HCT116 (cell line): Measurements from ENCODE around the gene SCFD2.
"Not testable (repeated sequence)": the region's sequence is repeated elsewhere in the genome, so short reads cannot be mapped to it uniquely, and the experiment has no call there.

Experiments
- EZH2phosphoT487 ChIP-seq: fragments of 200-600 bp; IDR thresholded peaks from 2 replicates; pipeline ENCODE4 v1.6.1; 2018; ENCODE audit warnings: antibody characterized with exemption, borderline replicate concordance
- FOSL1 ChIP-seq: IDR thresholded peaks from 2 replicates; pipeline ENCODE4 v1.6.1; 2012; ENCODE audit warnings: low read depth
- POLR2A ChIP-seq: IDR thresholded peaks from 2 replicates; pipeline ENCODE4 v1.7.0; 2011; ENCODE audit warnings: borderline replicate concordance; ENCODE audit not compliant: insufficient read depth, insufficient read length; ENCODE audit errors: extremely low read depth
- POLR2AphosphoS5 ChIP-seq: IDR thresholded peaks from 2 replicates; pipeline ENCODE4 v1.6.1; 2011; ENCODE audit warnings: mild to moderate bottlenecking, low read depth, low read length, moderate library complexity
- TF ChIP-seq, protein P1 (sequence below), 3 experiments: fragments of 200-600 bp in 1 of 3; sonication (generic) in 1 of 3; IDR thresholded peaks in 2 of 3; conservative IDR thresholded peaks in 1 of 3; 2 replicates each; pipeline ENCODE4 v1.5.1; 2012 to 2017; ENCODE audit warnings: low read depth in 2 of 3, low read length in 2 of 3, antibody characterized with exemption in 1 of 3, borderline replicate concordance in 1 of 3, control low read depth in 1 of 3, mild to moderate bottlenecking in 1 of 3, mixed read lengths in 1 of 3, mixed run types in 1 of 3, moderate library complexity in 1 of 3; ENCODE audit not compliant: insufficient read depth in 1 of 3
- TF ChIP-seq, protein P2 (sequence below): IDR thresholded peaks from 2 replicates; pipeline ENCODE4 v1.6.1; 2012; ENCODE audit warnings: low read depth
- TF ChIP-seq, protein P3 (sequence below): IDR thresholded peaks from 2 replicates; pipeline ENCODE4 v1.6.1; 2012

DNA sequence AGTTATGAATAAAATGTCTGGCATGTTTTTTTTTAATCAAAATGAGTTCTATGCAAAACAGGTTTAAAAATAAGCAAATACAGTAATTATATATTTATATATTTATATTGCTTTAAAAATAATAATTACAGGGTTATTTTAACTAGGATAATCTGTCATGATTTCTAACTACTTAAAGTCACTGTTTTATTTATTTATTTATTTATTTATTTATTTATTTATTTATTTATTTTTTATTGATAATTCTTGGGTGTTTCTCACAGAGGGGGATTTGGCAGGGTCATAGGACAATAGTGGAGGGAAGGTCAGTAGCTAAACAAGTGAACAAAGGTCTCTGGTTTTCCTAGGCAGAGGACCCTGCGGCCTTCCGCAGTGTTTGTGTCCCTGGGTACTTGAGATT, 129.2 kb downstream of the SCFD2 start:
- not testable (repeated sequence) for TF ChIP-seq POLR2AphosphoS5, POLR2A, EZH2phosphoT487, FOSL1
- TF ChIP-seq, protein P1, sequence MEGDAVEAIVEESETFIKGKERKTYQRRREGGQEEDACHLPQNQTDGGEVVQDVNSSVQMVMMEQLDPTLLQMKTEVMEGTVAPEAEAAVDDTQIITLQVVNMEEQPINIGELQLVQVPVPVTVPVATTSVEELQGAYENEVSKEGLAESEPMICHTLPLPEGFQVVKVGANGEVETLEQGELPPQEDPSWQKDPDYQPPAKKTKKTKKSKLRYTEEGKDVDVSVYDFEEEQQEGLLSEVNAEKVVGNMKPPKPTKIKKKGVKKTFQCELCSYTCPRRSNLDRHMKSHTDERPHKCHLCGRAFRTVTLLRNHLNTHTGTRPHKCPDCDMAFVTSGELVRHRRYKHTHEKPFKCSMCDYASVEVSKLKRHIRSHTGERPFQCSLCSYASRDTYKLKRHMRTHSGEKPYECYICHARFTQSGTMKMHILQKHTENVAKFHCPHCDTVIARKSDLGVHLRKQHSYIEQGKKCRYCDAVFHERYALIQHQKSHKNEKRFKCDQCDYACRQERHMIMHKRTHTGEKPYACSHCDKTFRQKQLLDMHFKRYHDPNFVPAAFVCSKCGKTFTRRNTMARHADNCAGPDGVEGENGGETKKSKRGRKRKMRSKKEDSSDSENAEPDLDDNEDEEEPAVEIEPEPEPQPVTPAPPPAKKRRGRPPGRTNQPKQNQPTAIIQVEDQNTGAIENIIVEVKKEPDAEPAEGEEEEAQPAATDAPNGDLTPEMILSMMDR (IDR thresholded peaks at IDR 0.05 in 2 of 3, conservative IDR thresholded peaks at IDR 0.05 in 1 of 3; ENCODE audit: borderline replicate concordance in 1 of 3, insufficient read depth in 1 of 3, low read depth in 2 of 3, low read length in 2 of 3): not testable (repeated sequence)
- TF ChIP-seq, protein P2, sequence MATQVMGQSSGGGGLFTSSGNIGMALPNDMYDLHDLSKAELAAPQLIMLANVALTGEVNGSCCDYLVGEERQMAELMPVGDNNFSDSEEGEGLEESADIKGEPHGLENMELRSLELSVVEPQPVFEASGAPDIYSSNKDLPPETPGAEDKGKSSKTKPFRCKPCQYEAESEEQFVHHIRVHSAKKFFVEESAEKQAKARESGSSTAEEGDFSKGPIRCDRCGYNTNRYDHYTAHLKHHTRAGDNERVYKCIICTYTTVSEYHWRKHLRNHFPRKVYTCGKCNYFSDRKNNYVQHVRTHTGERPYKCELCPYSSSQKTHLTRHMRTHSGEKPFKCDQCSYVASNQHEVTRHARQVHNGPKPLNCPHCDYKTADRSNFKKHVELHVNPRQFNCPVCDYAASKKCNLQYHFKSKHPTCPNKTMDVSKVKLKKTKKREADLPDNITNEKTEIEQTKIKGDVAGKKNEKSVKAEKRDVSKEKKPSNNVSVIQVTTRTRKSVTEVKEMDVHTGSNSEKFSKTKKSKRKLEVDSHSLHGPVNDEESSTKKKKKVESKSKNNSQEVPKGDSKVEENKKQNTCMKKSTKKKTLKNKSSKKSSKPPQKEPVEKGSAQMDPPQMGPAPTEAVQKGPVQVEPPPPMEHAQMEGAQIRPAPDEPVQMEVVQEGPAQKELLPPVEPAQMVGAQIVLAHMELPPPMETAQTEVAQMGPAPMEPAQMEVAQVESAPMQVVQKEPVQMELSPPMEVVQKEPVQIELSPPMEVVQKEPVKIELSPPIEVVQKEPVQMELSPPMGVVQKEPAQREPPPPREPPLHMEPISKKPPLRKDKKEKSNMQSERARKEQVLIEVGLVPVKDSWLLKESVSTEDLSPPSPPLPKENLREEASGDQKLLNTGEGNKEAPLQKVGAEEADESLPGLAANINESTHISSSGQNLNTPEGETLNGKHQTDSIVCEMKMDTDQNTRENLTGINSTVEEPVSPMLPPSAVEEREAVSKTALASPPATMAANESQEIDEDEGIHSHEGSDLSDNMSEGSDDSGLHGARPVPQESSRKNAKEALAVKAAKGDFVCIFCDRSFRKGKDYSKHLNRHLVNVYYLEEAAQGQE: not testable (repeated sequence)
- TF ChIP-seq, protein P3, sequence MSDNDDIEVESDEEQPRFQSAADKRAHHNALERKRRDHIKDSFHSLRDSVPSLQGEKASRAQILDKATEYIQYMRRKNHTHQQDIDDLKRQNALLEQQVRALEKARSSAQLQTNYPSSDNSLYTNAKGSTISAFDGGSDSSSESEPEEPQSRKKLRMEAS: not testable (repeated sequence)
